PC-3 (cell line): ENCODE measurements around the gene IL11RA. TPM values are rescaled to one million over a fixed set of nuclear protein-coding genes. Genes with fewer than 3 reads are reported as not detected.

Experiments
- ATAC-seq: fragments of 200-7000 bp; cut with Tn5 transposase; 2 replicates; pipeline ENCODE4 v1.9.1; 2020; ENCODE audit warnings: mild to moderate bottlenecking, moderate library complexity
- BruUV-seq: library from RNA; stranded (reverse); fragments of 400-500 nt; replicated peaks from 2 replicates; lab custom pipeline; 2021; lab: Mats Ljungman, UMichigan
- CTCF ChIA-PET: fragments of 300-600 bp; sonication (Branson Sonifier 250); formaldehyde crosslinking; loops from one replicate; lab custom pipeline; 2022; ENCODE audit warnings: antibody characterized with exemption; lab: Charles Lee
- POLR2A ChIA-PET: fragments of 300-600 bp; sonication (Branson Sonifier 250); formaldehyde crosslinking; loops from one replicate; lab custom pipeline; 2022; ENCODE audit warnings: antibody characterized with exemption; ENCODE audit not compliant: unreplicated experiment; lab: Charles Lee
- DNase-seq: peaks from one replicate; pipeline ENCODE4 v3.0.0-alpha.2; 2015
- H2AFZ ChIP-seq: fragments of 300-600 bp; sonication (generic); 2 replicates; pipeline ENCODE4 v1.6.0; 2016; ENCODE audit warnings: antibody characterized with exemption, low read length
- H3F3A ChIP-seq: fragments of 300-600 bp; sonication (generic); one replicate; pipeline ENCODE4 v1.6.0; 2017; ENCODE audit warnings: antibody characterized with exemption, low read length, control low read depth, mild to moderate bottlenecking; ENCODE audit not compliant: unreplicated experiment
- H3K27ac ChIP-seq: fragments of 300-600 bp; sonication (generic); 2 replicates; pipeline ENCODE4 v1.5.1; 2016; ENCODE audit warnings: mild to moderate bottlenecking, low read length
- H3K27me3 ChIP-seq: fragments of 300-600 bp; sonication (generic); 2 replicates; pipeline ENCODE4 v1.6.1; 2016; ENCODE audit warnings: low read length, mixed read lengths
- H3K36me3 ChIP-seq: fragments of 300-600 bp; sonication (generic); 2 replicates; pipeline ENCODE4 v1.6.1; 2016; ENCODE audit warnings: low read depth, mixed run types, low read length, mixed read lengths
- H3K4me1 ChIP-seq: fragments of 300-600 bp; sonication (generic); 2 replicates; pipeline ENCODE4 v1.5.1; 2016; ENCODE audit warnings: low read length; ENCODE audit not compliant: insufficient read depth
- H3K4me2 ChIP-seq: fragments of 300-600 bp; sonication (generic); 2 replicates; pipeline ENCODE4 v1.6.0; 2016; ENCODE audit warnings: low read length
- H3K4me3 ChIP-seq: fragments of 300-600 bp; sonication (generic); 2 replicates; pipeline ENCODE4 v1.5.1; 2016; ENCODE audit warnings: mild to moderate bottlenecking, low read length, mixed read lengths
- H3K79me2 ChIP-seq: fragments of 300-600 bp; sonication (generic); 2 replicates; pipeline ENCODE4 v1.6.1; 2017; ENCODE audit warnings: low read length, mixed read lengths
- H3K9ac ChIP-seq: fragments of 300-600 bp; sonication (generic); 2 replicates; pipeline ENCODE4 v1.6.0; 2016; ENCODE audit warnings: mild to moderate bottlenecking, low read length
- H3K9me2 ChIP-seq: fragments of 300-600 bp; sonication (generic); replicated peaks from 2 replicates; pipeline ENCODE4 v1.6.1; 2016; ENCODE audit warnings: mixed run types, low read length, mixed read lengths
- H3K9me3 ChIP-seq: fragments of 300-600 bp; sonication (generic); 2 replicates; pipeline ENCODE4 v1.6.1; 2016; ENCODE audit warnings: low read length, mixed read lengths
- H4K20me1 ChIP-seq: fragments of 300-600 bp; sonication (generic); 2 replicates; pipeline ENCODE4 v1.6.1; 2016; ENCODE audit warnings: low read length, mixed read lengths
- EZH2 ChIP-seq: fragments of 300-600 bp; sonication (generic); IDR thresholded peaks from one replicate; pipeline ENCODE4 v1.6.1; 2017; ENCODE audit warnings: antibody characterized with exemption, mild to moderate bottlenecking, low read length; ENCODE audit not compliant: unreplicated experiment
- EZH2phosphoT487 ChIP-seq: fragments of 300-600 bp; sonication (generic); IDR thresholded peaks from 2 replicates; pipeline ENCODE4 v1.6.1; 2018; ENCODE audit warnings: mild to moderate bottlenecking, antibody characterized with exemption, low read length, borderline replicate concordance
- intact Hi-C: fragments of 100-400 bp; cut with micrococcal nuclease; formaldehyde crosslinking; loops from 2 replicates; pipeline ENCODE4 v1.9.0; 2023
- total RNA-seq: library from RNA; depleted of rRNA; stranded (reverse); fragments of >200 nt; gene quantifications from 2 replicates; pipeline ENCODE4 v1.2.3, GENCODE V29; 2014
- TF ChIP-seq, protein P1 (sequence below): fragments of 300-600 bp; sonication (generic); conservative IDR thresholded peaks from 2 replicates; pipeline ENCODE4 v1.5.1; 2017; ENCODE audit warnings: antibody characterized with exemption, low read depth, mild to moderate bottlenecking, low read length

Gene IL11RA
- total RNA-seq, 1 experiment from 2014 or later: 8.3 TPM

DNA sequence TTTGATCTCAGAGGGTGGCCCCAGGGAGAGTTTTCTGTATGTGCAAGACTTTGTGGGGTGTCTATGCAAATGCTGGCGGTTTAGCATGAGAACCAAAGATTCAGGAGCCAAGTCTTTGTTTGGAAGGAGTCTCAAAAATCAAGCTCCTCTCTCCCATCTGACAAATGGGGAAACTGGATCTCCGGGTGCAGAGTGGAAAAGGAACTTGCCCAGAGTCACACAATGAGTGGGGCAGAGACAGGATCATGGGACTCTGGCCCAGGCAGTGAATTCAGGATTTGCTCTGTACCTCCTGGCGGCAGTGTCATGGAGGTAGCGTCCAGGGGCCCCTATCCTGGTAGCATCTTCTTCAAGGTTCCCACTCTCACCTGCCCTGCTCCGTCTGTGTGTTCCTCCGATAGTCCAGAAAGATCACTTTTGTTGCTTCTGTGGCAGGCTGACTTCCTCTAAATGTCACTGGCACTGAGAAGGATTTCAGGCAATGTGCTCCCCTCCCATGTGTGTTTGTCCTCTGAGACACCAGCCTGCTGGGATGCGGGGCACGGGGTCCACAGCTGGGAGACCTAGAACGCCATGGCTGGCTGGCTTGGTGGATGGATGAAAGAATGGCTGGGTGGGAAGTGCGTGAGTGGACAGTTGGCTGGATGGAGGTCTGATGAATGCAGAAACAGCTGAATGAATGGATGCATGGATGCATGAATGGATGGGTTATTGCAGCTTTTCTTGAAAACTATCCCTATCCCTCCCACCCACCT, 35.5 kb downstream of the IL11RA start:
- Histone ChIP-seq H3K27ac (no peak overlapping the region), H4K20me1 (no peaks in the 10 kb centered on the region), H3K9ac (no peak overlapping the region), H3K4me2 (no peak overlapping the region), H3K4me3 (no peak overlapping the region), H3K79me2 (no peaks in the 10 kb centered on the region), H3K27me3 (no peaks in the 10 kb centered on the region), H3K36me3 (no peaks in the 10 kb centered on the region), H3K9me3 (no peaks in the 10 kb centered on the region), H3K4me1 (no peaks in the 10 kb centered on the region), H3K9me2 (no peaks in the 10 kb centered on the region), H3F3A (no peaks in the 10 kb centered on the region), H2AFZ (no peak overlapping the region)
- no peak for DNase-seq
- BruUV-seq: no TSS peak
- TF ChIP-seq EZH2: no peak
- TF ChIP-seq, protein P1, sequence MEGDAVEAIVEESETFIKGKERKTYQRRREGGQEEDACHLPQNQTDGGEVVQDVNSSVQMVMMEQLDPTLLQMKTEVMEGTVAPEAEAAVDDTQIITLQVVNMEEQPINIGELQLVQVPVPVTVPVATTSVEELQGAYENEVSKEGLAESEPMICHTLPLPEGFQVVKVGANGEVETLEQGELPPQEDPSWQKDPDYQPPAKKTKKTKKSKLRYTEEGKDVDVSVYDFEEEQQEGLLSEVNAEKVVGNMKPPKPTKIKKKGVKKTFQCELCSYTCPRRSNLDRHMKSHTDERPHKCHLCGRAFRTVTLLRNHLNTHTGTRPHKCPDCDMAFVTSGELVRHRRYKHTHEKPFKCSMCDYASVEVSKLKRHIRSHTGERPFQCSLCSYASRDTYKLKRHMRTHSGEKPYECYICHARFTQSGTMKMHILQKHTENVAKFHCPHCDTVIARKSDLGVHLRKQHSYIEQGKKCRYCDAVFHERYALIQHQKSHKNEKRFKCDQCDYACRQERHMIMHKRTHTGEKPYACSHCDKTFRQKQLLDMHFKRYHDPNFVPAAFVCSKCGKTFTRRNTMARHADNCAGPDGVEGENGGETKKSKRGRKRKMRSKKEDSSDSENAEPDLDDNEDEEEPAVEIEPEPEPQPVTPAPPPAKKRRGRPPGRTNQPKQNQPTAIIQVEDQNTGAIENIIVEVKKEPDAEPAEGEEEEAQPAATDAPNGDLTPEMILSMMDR: no peak
- TF ChIP-seq EZH2phosphoT487: no peak
- intact Hi-C loops: no loop called here
- ChIA-PET CTCF (no interaction called here), POLR2A (no interaction called here)
- ATAC-seq: no peak

GRCh38 chr9:34688329-34689115, 36.5 kb downstream of the IL11RA start:
- no peak for TF ChIP-seq EZH2phosphoT487
- TF ChIP-seq, protein P1: no peak
- no peak for TF ChIP-seq EZH2
- POLR2A ChIA-PET: no interaction called here
- no peak overlapping the region for H3K4me2 ChIP-seq
- H4K20me1 ChIP-seq: no peaks in the 10 kb centered on the region
- H3K36me3 ChIP-seq: no peaks in the 10 kb centered on the region
- no peak overlapping the region for H3K4me3 ChIP-seq
- H3K9me3 ChIP-seq: no peaks in the 10 kb centered on the region
- intact Hi-C loops: no loop called here
- H3K79me2 ChIP-seq: no peaks in the 10 kb centered on the region
- H3F3A ChIP-seq: no peaks in the 10 kb centered on the region
- no peak overlapping the region for H3K27ac ChIP-seq
- no peak overlapping the region for H2AFZ ChIP-seq
- H3K9ac ChIP-seq: no peak overlapping the region
- CTCF ChIA-PET: no interaction called here
- H3K27me3 ChIP-seq: no peaks in the 10 kb centered on the region
- DNase-seq (no peak), ATAC-seq (no peak)
- no TSS peak for BruUV-seq
- no peaks in the 10 kb centered on the region for H3K9me2 ChIP-seq
- H3K4me1 ChIP-seq: no peaks in the 10 kb centered on the region

GRCh38 chr9:34689116-34689470, 37.1 kb downstream of the IL11RA start:
- ChIA-PET POLR2A (no interaction called here), CTCF (no interaction called here)
- BruUV-seq: no TSS peak
- no peak overlapping the region for H3K4me2 ChIP-seq
- H3K27me3 ChIP-seq: no peaks in the 10 kb centered on the region
- no peak overlapping the region for H3K9ac ChIP-seq
- H3K27ac ChIP-seq: no peak overlapping the region
- DNase-seq (no peak), ATAC-seq (no peak)
- no peaks in the 10 kb centered on the region for H3K4me1 ChIP-seq
- no peaks in the 10 kb centered on the region for H3K9me2 ChIP-seq
- no peaks in the 10 kb centered on the region for H3K9me3 ChIP-seq
- H3K36me3 ChIP-seq: no peaks in the 10 kb centered on the region
- no peaks in the 10 kb centered on the region for H3F3A ChIP-seq
- intact Hi-C loops: no loop called here
- H3K79me2 ChIP-seq: no peaks in the 10 kb centered on the region
- TF ChIP-seq EZH2 (no peak), EZH2phosphoT487 (no peak)
- TF ChIP-seq, protein P1: no peak
- H2AFZ ChIP-seq: no peak overlapping the region
- H4K20me1 ChIP-seq: no peaks in the 10 kb centered on the region
- H3K4me3 ChIP-seq: no peak overlapping the region
